Activated CD8-positive, alpha-beta memory T cell treated with anti-CD3 and anti-CD28 coated beads for 4 hours (primary cell): ENCODE results near the gene ZNG1A.
"Not testable (repeated sequence)": the region's sequence is repeated elsewhere in the genome, so short reads cannot be mapped to it uniquely, and the experiment has no call there.

Source experiments
- DNase-seq, 2 donors: peaks; one replicate each; pipeline ENCODE4 v3.0.0-alpha.2; 2020; ENCODE audit warnings: low read depth in 2 of 2

Gene ZNG1A

GRCh38 chr9:98775-99174 is 80.1 kb downstream of the ZNG1A start:
- not testable (repeated sequence) for DNase-seq

DNA sequence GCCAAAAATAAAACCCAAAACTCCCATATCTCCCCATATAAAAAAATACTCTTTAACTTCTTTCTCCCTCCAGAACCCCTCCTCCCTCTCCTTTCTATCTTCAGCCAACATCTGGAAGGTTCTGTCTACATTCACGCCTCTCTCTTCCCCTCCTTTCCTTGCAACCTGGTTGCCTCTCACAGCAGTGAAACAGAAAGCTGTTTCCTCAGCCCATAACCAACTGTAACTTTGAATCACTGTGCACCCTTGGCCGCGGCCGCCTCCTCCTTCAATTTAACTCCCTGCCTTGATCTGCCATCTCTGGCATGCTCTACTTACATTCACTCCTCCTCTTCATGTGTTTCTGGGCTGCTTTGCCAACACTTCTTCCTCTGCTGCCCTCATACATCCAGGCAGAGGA is 83.9 kb downstream of the ZNG1A start:
- not testable (repeated sequence) for DNase-seq

- DNase-seq: not testable (repeated sequence)
Measured at GRCh38 chr9:94323-94722, 84.5 kb downstream of the ZNG1A start.

- not testable (repeated sequence) for DNase-seq
Measured at GRCh38 chr9:93909-94308, 84.9 kb downstream of the ZNG1A start.

DNA sequence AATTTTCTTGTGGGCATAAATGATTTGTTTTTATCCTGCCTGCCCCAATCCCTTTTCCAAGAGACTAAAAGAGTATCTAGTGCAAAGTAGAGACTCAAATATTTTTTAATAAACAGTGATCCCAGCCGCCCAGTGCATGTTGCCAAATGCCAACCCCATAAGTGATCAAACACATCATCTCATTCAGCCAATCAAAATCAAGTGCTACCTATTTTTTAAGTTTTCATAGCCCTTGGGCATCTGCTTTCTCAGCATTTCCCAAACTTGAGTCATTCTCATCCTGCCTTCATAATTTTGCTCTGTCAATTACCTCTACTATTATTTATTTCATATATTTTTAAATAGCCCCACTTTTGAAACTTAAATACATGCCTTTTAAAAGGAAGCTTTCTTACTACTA is 88.0 kb downstream of the ZNG1A start:
- not testable (repeated sequence) for DNase-seq

DNA sequence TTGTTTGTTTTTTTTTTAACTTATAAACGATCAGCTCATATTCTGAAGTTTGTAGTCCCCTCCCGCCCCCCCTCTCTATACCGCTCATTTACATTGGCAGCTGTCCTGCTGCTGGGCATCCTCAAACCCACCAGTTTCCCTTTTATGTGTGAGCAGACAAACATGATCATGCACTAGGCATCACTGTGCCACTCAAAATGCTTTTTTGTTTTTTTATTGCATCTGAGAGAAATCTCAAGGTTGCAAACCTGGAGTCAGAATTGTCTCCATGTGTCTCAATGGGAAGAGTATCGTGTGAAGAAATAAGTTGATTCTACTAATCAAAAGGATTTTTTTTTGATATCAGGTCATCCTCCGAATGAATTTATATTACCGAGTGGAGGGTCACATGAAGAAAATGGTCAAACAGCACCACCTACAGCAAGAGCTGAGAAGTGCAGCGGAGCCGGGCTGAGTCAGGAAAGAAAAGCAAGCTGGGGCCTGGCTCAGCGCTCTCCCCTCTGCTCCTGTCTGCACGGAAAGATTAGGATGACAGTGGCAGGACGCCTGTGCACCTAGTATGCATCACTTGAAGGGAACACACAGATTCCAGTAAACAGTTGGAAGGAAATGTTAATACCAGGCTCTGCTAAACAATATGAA is 90.3 kb downstream of the ZNG1A start:
- not testable (repeated sequence) for DNase-seq

- not testable (repeated sequence) for DNase-seq
Measured at GRCh38 chr9:87860-88259, 91.0 kb downstream of the ZNG1A start.

DNA sequence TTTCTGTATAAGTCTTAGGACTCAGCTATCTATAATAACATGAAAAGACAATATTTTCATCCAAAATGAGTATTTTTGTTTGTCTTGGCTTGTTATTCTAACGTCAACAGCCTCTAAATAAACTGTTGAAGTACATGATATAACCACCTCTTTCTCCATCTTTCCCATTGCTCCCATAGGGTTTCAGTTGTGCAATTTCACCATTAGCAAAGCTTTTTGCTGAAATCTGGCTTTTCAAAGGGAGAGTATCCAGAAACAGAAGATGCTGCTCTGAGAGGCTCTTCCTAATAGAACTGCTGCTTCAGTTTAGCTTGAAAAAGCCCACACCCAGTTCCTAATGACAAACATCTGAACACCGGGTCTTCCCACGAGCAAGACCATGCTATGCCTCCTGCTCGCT is 91.8 kb downstream of the ZNG1A start:
- DNase-seq: not testable (repeated sequence)

GRCh38 chr9:86697-87096 is 92.2 kb downstream of the ZNG1A start:
- not testable (repeated sequence) for DNase-seq

DNA sequence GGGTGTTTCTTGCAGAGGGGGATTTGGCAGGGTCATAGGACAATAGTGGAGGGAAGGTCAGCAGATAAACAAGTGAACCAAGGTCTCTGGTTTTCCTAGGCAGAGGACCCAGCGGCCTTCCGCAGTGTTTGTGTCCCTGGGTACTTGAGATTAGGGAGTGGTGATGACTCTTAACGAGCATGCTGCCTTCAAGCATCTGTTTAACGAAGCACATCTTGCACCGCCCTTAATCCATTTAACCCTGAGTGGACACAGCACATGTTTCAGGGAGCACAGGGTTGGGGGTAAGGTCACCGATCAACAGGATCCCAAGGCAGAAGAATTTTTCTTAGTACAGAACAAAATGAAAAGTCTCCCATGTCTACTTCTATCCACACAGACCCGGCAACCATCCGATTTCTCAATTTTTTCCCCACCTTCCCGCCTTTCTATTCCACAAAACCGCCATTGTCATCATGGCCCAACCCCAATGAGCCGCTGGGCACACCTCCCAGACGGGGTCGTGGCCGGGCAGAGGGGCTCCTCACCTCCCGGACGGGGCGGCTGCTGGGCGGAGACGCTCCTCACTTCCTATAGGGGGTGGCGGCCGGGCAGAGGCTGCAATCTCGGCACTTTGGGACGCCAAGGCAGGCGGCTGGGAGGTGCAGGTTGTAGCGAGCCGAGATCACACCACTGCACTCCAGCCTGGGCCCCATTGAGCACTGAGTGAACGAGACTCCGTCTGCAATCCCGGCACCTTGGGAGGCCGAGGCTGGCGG is 95.7 kb downstream of the ZNG1A start:
- DNase-seq: not testable (repeated sequence)

DNA sequence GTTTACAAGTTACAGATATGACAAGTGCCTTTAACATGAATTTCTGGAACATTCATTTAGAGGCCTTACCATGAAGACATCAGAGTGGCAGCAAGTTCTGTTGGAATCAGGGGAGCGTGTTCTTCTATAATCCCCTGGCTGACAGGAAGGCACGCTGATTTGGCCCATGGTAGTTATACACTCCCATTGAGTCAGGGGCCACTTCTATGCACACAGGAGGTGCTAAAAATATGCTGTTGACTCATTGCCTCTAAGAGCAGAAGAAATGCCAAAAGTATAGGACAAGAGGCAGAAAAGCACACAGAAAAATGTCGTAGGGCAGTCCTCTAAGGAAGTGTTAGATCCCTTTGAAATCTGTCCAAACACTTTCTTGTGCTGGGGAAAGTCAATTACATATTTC is 100.5 kb downstream of the ZNG1A start:
- DNase-seq: not testable (repeated sequence)

GRCh38 chr9:76389-76788 is 102.5 kb downstream of the ZNG1A start:
- DNase-seq: not testable (repeated sequence)

DNA sequence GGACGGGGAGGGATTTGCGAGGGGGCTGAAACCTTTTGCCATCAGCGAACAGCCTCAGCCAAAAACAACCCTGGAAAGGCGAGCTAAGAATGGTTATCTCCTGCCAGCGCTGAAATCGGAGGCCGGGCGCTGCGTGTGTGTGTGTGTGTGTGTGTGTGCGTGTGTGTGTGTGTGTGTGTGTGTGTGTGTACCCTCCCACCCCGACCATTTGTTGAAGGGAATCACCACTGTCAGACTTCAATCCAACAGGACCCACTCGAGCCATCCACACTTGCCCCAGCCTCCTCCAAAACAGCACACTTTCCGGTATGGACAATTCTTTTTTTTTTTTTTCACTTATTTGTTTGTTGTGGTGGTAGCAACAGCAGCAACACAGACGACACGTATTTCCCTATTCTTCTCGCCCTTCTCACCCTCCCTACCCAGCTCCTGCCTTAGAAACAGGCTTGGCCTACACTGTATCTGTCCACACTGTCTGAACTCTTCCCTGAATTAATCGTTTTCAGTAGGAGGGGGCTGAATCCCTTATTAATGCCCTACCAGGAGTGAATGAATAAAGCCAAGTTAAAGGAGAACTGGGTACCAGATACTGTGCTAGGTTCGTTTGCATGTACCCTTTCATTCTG is 104.8 kb downstream of the ZNG1A start:
- not testable (repeated sequence) for DNase-seq

- not testable (repeated sequence) for DNase-seq
Measured at GRCh38 chr9:73076-73899, 105.6 kb downstream of the ZNG1A start.
